Right lobe of liver (tissue), 4 donors: ENCODE data around the gene USP1.

Source experiments
- CTCF ChIP-seq, 4 donors: fragments of 200-600 bp in 3 of 4; fragments of 450-650 bp in 1 of 4; IDR thresholded peaks; one replicate each; pipeline versions ENCODE4 v1.5.1 to v1.8.0; 2016 to 2022; ENCODE audit warnings: antibody characterized with exemption in 4 of 4, mild to moderate bottlenecking in 2 of 4
- POLR2A ChIP-seq: fragments of 450-650 bp; IDR thresholded peaks from one replicate; pipeline ENCODE4 v1.6.1; 2017; ENCODE audit warnings: antibody characterized with exemption, mild to moderate bottlenecking
- donor health status: DM: no; HTN: no; CAD: no.
- donor health status: DM: no; HTN: no; CAD: no.
- donor health status: DM: no; HTN: yes; CAD: no.

GRCh38 chr1:62426237-62426636 is 10.6 kb upstream of the USP1 start:
- TF ChIP-seq CTCF (IDR thresholded peaks at IDR 0.05) = no peak
- TF ChIP-seq POLR2A = no peak
